Esophagus mucosa (tissue), 1 donor: ENCODE results near the gene DMBT1. TPM values are rescaled to one million over a fixed set of nuclear protein-coding genes. Genes with fewer than 3 reads are reported as not detected.

Experiments
- ATAC-seq: fragments of 200-7000 bp; cut with Tn5 transposase; one replicate; pipeline ENCODE4 v1.9.1; 2020
- total RNA-seq: library from RNA; stranded (reverse); gene quantifications from one replicate; pipeline ENCODE4 v1.2.4, GENCODE V29; 2023
- donor health status: DM: yes; HTN: yes; CAD: no.

The DMBT1 gene
- total RNA-seq, 1 donor from 2014 or later = 1.6 TPM

GRCh38 chr10:122674781-122675180 lies 114.2 kb downstream of the DMBT1 start:
- ATAC-seq = no peak

- ATAC-seq = no peak
Measured at GRCh38 chr10:122675278-122675677, 114.7 kb downstream of the DMBT1 start.

- no peak for ATAC-seq
Measured at GRCh38 chr10:122678266-122678665, 117.7 kb downstream of the DMBT1 start.

- no peak for ATAC-seq
Measured at GRCh38 chr10:122682522-122682921, 122.0 kb downstream of the DMBT1 start.

GRCh38 chr10:122688293-122688989 lies 127.9 kb downstream of the DMBT1 start:
- no peak for ATAC-seq

- no peak for ATAC-seq
Measured at GRCh38 chr10:122689146-122689820, 128.7 kb downstream of the DMBT1 start.

GRCh38 chr10:122692744-122693143 lies 132.2 kb downstream of the DMBT1 start:
- no peak for ATAC-seq

Other genes starting within 250 kb of the DMBT1 start
- gene PLEKHA1, start 186.0 kb upstream of the DMBT1 start, total RNA-seq = 39.5 TPM
- not detected for gene ARMS2, start 106.1 kb upstream of the DMBT1 start, total RNA-seq
- 15.3 TPM for gene HTRA1, start 99.2 kb upstream of the DMBT1 start, total RNA-seq
- not detected for gene C10orf120, start 139.1 kb downstream of the DMBT1 start, total RNA-seq